Liver (tissue), 9 donors: Measurements from ENCODE around the gene ZFYVE28. TPM values are rescaled to one million over a fixed set of nuclear protein-coding genes. Genes with fewer than 3 reads are reported as not detected.

Experiments used
- DNase-seq: peaks from one replicate; pipeline ENCODE4 v3.0.0-alpha.2; 2017; ENCODE audit warnings: low spot score
- H3K27ac ChIP-seq, 2 donors: one replicate each; pipeline ENCODE4 v1.7.0; 2013; ENCODE audit warnings: inconsistent platforms in 2 of 2, low read length in 2 of 2, control low read depth in 1 of 2, low read depth in 1 of 2, mild to moderate bottlenecking in 1 of 2
- H3K27me3 ChIP-seq, 4 donors: one replicate each; pipeline versions ENCODE4 v1.6.1 to v1.7.0; 2013; ENCODE audit warnings: low read length in 3 of 4, inconsistent platforms in 1 of 4, mild to moderate bottlenecking in 1 of 4, moderate library complexity in 1 of 4; ENCODE audit not compliant: control insufficient read depth in 4 of 4, insufficient read depth in 4 of 4
- H3K36me3 ChIP-seq, 4 donors: one replicate each; pipeline versions ENCODE4 v1.6.1 to v1.7.0; 2013; ENCODE audit warnings: low read length in 3 of 4, mild to moderate bottlenecking in 3 of 4, low read depth in 1 of 4, moderate library complexity in 1 of 4; ENCODE audit not compliant: control insufficient read depth in 4 of 4, insufficient read depth in 3 of 4
- H3K4me1 ChIP-seq, 4 donors: one replicate each; pipeline versions ENCODE4 v1.6.1 to v1.7.0; 2013; ENCODE audit warnings: low read length in 3 of 4, mild to moderate bottlenecking in 3 of 4, moderate library complexity in 1 of 4; ENCODE audit not compliant: control insufficient read depth in 4 of 4, insufficient read depth in 4 of 4
- H3K4me3 ChIP-seq, 3 donors: one replicate each; pipeline versions ENCODE4 v1.6.1 to v1.7.0; 2013; ENCODE audit warnings: low read length in 3 of 3, control low read depth in 1 of 3, low read depth in 1 of 3, mild to moderate bottlenecking in 1 of 3
- H3K9ac ChIP-seq, 2 donors: one replicate each; pipeline ENCODE4 v1.7.0; 2013; ENCODE audit warnings: low read length in 2 of 2, mild to moderate bottlenecking in 2 of 2, moderate library complexity in 2 of 2, control low read depth in 1 of 2, low read depth in 1 of 2
- H3K9me3 ChIP-seq, 4 donors: one replicate each; pipeline versions ENCODE4 v1.6.1 to v1.7.0; 2013; ENCODE audit warnings: low read length in 3 of 4; ENCODE audit not compliant: control insufficient read depth in 4 of 4
- ATF3 ChIP-seq: IDR thresholded peaks from 2 replicates; pipeline ENCODE4 v1.6.1; 2016; ENCODE audit warnings: antibody characterized with exemption
- EGR1 ChIP-seq, 2 donors: IDR thresholded peaks; 2 replicates each; pipeline ENCODE4 v1.6.1; 2016 to 2018; ENCODE audit warnings: antibody characterized with exemption in 2 of 2, low read depth in 2 of 2
- FOXA1 ChIP-seq: IDR thresholded peaks from 2 replicates; pipeline ENCODE4 v1.6.1; 2016; ENCODE audit warnings: antibody characterized with exemption
- FOXA2 ChIP-seq: IDR thresholded peaks from 2 replicates; pipeline ENCODE4 v1.6.1; 2016; ENCODE audit warnings: antibody characterized with exemption
- GABPA ChIP-seq, 2 donors: IDR thresholded peaks in 1 of 2; conservative IDR thresholded peaks in 1 of 2; 2 replicates each; pipeline ENCODE4 v1.6.1; 2016; ENCODE audit warnings: antibody characterized with exemption in 2 of 2, mild to moderate bottlenecking in 1 of 2, moderate library complexity in 1 of 2
- HNF4A ChIP-seq, 2 donors: conservative IDR thresholded peaks; 2 replicates each; pipeline ENCODE4 v1.6.1; 2016; ENCODE audit warnings: antibody characterized with exemption in 2 of 2, mild to moderate bottlenecking in 2 of 2
- JUND ChIP-seq, 2 donors: IDR thresholded peaks; 2 replicates each; pipeline ENCODE4 v1.6.1; 2016; ENCODE audit warnings: antibody characterized with exemption in 2 of 2
- MAX ChIP-seq: IDR thresholded peaks from 2 replicates; pipeline ENCODE4 v1.6.1; 2016; ENCODE audit warnings: antibody characterized with exemption
- NR2F2 ChIP-seq: IDR thresholded peaks from 2 replicates; pipeline ENCODE4 v1.6.1; 2016; ENCODE audit warnings: antibody characterized with exemption
- RAD21 ChIP-seq, 2 donors: IDR thresholded peaks; 2 replicates each; pipeline ENCODE4 v1.6.1; 2016; ENCODE audit warnings: antibody characterized with exemption in 2 of 2, mild to moderate bottlenecking in 2 of 2
- REST ChIP-seq: IDR thresholded peaks from 2 replicates; pipeline ENCODE4 v1.6.1; 2016; ENCODE audit warnings: antibody characterized with exemption, mild to moderate bottlenecking
- RXRA ChIP-seq, 2 donors: IDR thresholded peaks; 2 replicates each; pipeline ENCODE4 v1.6.1; 2017 to 2018; ENCODE audit warnings: antibody characterized with exemption in 2 of 2, mild to moderate bottlenecking in 1 of 2
- TAF1 ChIP-seq: conservative IDR thresholded peaks from 2 replicates; pipeline ENCODE4 v1.6.1; 2016; ENCODE audit warnings: antibody characterized with exemption, mild to moderate bottlenecking
- YY1 ChIP-seq: IDR thresholded peaks from 2 replicates; pipeline ENCODE4 v1.6.1; 2016; ENCODE audit warnings: antibody characterized with exemption, mild to moderate bottlenecking
- ZBTB33 ChIP-seq: IDR thresholded peaks from 2 replicates; pipeline ENCODE4 v1.6.1; 2016; ENCODE audit warnings: antibody characterized with exemption
- WGBS: extraction: QIAGEN DNeasy Blood & Tissue Kit; methylation state at CpG from one replicate; pipeline ENCODE4 v1.1.7; 2013; 5-methylcytosine and 5-hydroxymethylcytosine counted together
- polyA plus RNA-seq, 2 donors: library from polyadenylated mRNA; stranded (reverse) in 1 of 2; unstranded in 1 of 2; fragments of 200-250 nt in 1 of 2; fragments of >200 nt in 1 of 2; fragmentation: Nextera tagmentation in 1 of 2; extraction: Ambion mirVana in 1 of 2; gene quantifications; one replicate each; pipeline versions ENCODE4 v1.2.1 to v1.2.3, GENCODE V29; 2013 to 2015
- total RNA-seq, 2 donors: library from RNA; depleted of rRNA; stranded (reverse); fragments of >200 nt; gene quantifications; one replicate each; pipeline ENCODE4 v1.2.3, GENCODE V29; 2014
- donor health status: healthy.
- donor health status: healthy.
- donor health status: healthy.
- donor health status: healthy.
- donor health status: healthy.

The ZFYVE28 gene
- total and polyA plus RNA-seq, 4 donors, result 2.0 to 6.1 (median 2.7) TPM

DNA sequence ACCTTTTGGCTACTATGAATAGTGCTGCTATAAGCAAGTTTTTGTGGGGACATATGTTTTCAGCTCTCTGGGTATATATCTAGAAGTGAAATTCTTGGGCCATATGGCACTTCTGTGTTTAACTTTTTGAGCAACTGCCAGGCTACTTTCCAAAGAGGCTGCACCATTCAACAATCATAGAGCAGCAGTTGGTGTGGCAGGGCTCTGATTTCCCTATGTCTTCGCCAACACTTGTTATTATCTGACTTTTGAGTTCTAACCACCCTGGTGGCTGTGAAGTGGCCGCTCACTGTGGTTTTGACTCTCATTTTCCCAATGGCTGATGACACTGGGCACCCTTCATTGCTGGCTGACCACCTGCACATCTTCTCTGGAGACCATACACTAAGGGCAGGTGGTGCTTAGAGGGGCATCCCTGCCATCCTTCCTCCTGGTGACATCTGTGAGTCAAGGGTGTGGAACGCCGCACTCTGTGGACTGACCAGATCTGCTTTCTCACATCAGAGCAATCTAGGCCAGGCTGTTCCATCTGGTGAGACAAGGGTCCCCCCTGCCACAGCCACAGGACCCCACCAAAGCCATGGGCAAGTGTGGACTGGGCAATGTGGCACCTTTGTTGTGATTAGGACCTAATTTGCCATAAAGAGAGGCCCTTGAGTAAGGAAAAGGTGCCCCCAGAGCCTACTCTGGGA, 49.6 kb downstream of the ZFYVE28 start:
- H3K27me3 ChIP-seq, result no peaks in the 10 kb centered on the region
- peaks cover 4 to 10% (median 6%) of the 10 kb centered on the region in 4 donors for H3K4me1 ChIP-seq
- no peak overlapping the region for H3K9ac ChIP-seq
- H3K36me3 ChIP-seq, result no peaks in the 10 kb centered on the region
- no peak overlapping the region for H3K27ac ChIP-seq
- no peak for TF ChIP-seq FOXA2
- no peak for TF ChIP-seq YY1
- TF ChIP-seq TAF1, result no peak
- no peak for TF ChIP-seq ZBTB33
- TF ChIP-seq MAX, result no peak
- no peak for TF ChIP-seq FOXA1
- no peak for DNase-seq
- peaks cover 0 to 3% (median 0%) of the 10 kb centered on the region in 4 donors for H3K9me3 ChIP-seq
- H3K4me3 ChIP-seq, result no peak overlapping the region
- 99% methylated on average over 4 of the region's 4 CpGs for WGBS

GRCh38 chr4:2367626-2368025, 50.8 kb downstream of the ZFYVE28 start:
- no peaks in the 10 kb centered on the region for H3K36me3 ChIP-seq
- DNase-seq, result no peak
- H3K27me3 ChIP-seq, result no peaks in the 10 kb centered on the region
- 82% methylated on average over 7 of the region's 7 CpGs for WGBS
- TF ChIP-seq HNF4A (conservative IDR thresholded peaks at IDR 0.05) (no peak), JUND (IDR thresholded peaks at IDR 0.05) (no peak), TAF1 (no peak), GABPA (IDR thresholded peaks at IDR 0.05 in 1 of 2, conservative IDR thresholded peaks at IDR 0.05 in 1 of 2) (no peak), MAX (no peak), REST (no peak), NR2F2 (no peak), RXRA (IDR thresholded peaks at IDR 0.05) (no peak), RAD21 (IDR thresholded peaks at IDR 0.05) (no peak), ATF3 (no peak), FOXA1 (no peak), EGR1 (IDR thresholded peaks at IDR 0.05; ENCODE audit: low read depth in 2 of 2) (no peak)
- peaks cover 14 to 23% (median 17%) of the 10 kb centered on the region in 4 donors for H3K4me1 ChIP-seq
- H3K27ac ChIP-seq, result no peak overlapping the region
- H3K9ac ChIP-seq, result no peak overlapping the region
- H3K9me3 ChIP-seq, result peaks cover 0 to 3% (median 0%) of the 10 kb centered on the region in 4 donors
- no peak overlapping the region for H3K4me3 ChIP-seq
